IMR-90 (cell line): ENCODE results near the gene CATSPER4. TPM values are rescaled to one million over a fixed set of nuclear protein-coding genes. Genes with fewer than 3 reads are reported as not detected.

Source experiments
- ATAC-seq: fragments of 200-7000 bp; cut with Tn5 transposase; 2 replicates; pipeline ENCODE4 v1.9.1; 2020; ENCODE audit warnings: low read depth, mild to moderate bottlenecking, moderate library complexity
- BruUV-seq: library from RNA; stranded (reverse); fragments of 400-500 nt; replicated peaks from 2 replicates; lab custom pipeline; 2021; lab: Mats Ljungman, UMichigan
- CTCF ChIA-PET: fragments of 300-600 bp; formaldehyde crosslinking; extraction: SDS; loops from one replicate; lab custom pipeline; 2021; ENCODE audit warnings: antibody characterized with exemption; lab: Yijun Ruan, JAX
- POLR2A ChIA-PET: fragments of 300-600 bp; sonication (Branson Sonifier 250); formaldehyde crosslinking; loops from one replicate; lab custom pipeline; 2022; ENCODE audit warnings: antibody characterized with exemption; ENCODE audit not compliant: unreplicated experiment; lab: Charles Lee
- DNase-seq: peaks from one replicate; pipeline ENCODE4 v3.0.0; 2013
- H2AFZ ChIP-seq: replicated peaks from 2 replicates; pipeline ENCODE3; 2013; ENCODE audit warnings: low read length, mild to moderate bottlenecking; ENCODE audit not compliant: poor library complexity
- H2AK5ac ChIP-seq: 2 replicates; pipeline ENCODE4 v1.6.1; 2013; ENCODE audit warnings: low read depth, low read length, inconsistent platforms
- H2AK9ac ChIP-seq: replicated peaks from 2 replicates; pipeline ENCODE3; 2013; ENCODE audit warnings: mild to moderate bottlenecking, low read depth, low read length, moderate library complexity; ENCODE audit not compliant: poor library complexity
- H2BK120ac ChIP-seq: 2 replicates; pipeline ENCODE4 v1.6.1; 2013; ENCODE audit warnings: low read depth, low read length, inconsistent platforms
- H2BK15ac ChIP-seq: 3 replicates; pipeline ENCODE4 v1.6.1; 2013; ENCODE audit warnings: low read depth, low read length, inconsistent platforms
- H2BK20ac ChIP-seq: 2 replicates; pipeline ENCODE4 v1.6.1; 2013; ENCODE audit warnings: low read depth, mild to moderate bottlenecking, inconsistent platforms, low read length, moderate library complexity
- H2BK5ac ChIP-seq: 2 replicates; pipeline ENCODE4 v1.6.1; 2013; ENCODE audit warnings: mild to moderate bottlenecking, low read depth, low read length, inconsistent platforms; ENCODE audit not compliant: poor library complexity, severe bottlenecking
- H3K14ac ChIP-seq: replicated peaks from 2 replicates; pipeline ENCODE4 v1.6.1; 2013; ENCODE audit warnings: low read depth, low read length, inconsistent platforms
- H3K18ac ChIP-seq: 2 replicates; pipeline ENCODE4 v1.6.1; 2013; ENCODE audit warnings: low read depth, low read length, control low read depth
- H3K23ac ChIP-seq: 2 replicates; pipeline ENCODE4 v1.6.1; 2013; ENCODE audit warnings: low read depth, low read length, inconsistent platforms
- H3K27ac ChIP-seq: 2 replicates; pipeline ENCODE4 v1.5.1; 2013; ENCODE audit warnings: mild to moderate bottlenecking, control low read depth, low read length; ENCODE audit not compliant: insufficient read depth
- H3K27me3 ChIP-seq: 2 replicates; pipeline ENCODE4 v1.6.1; 2013; ENCODE audit warnings: low read length; ENCODE audit not compliant: control insufficient read depth, insufficient read depth
- H3K36me3 ChIP-seq: 2 replicates; pipeline ENCODE4 v1.6.1; 2013; ENCODE audit warnings: low read length, mixed read lengths; ENCODE audit not compliant: control insufficient read depth, insufficient read depth
- H3K4ac ChIP-seq: 2 replicates; pipeline ENCODE4 v1.6.1; 2013; ENCODE audit warnings: low read depth, low read length, inconsistent platforms
- H3K4me1 ChIP-seq: 2 replicates; pipeline ENCODE4 v1.6.1; 2013; ENCODE audit warnings: low read length, mixed read lengths; ENCODE audit not compliant: control insufficient read depth, insufficient read depth
- H3K4me2 ChIP-seq: 2 replicates; pipeline ENCODE4 v1.6.1; 2013; ENCODE audit warnings: low read depth, mild to moderate bottlenecking, control low read depth, low read length, moderate library complexity
- H3K4me3 ChIP-seq: 2 replicates; pipeline ENCODE4 v1.5.1; 2013; ENCODE audit warnings: low read depth, mild to moderate bottlenecking, control low read depth, low read length, moderate library complexity; ENCODE audit not compliant: insufficient read depth
- H3K56ac ChIP-seq: 2 replicates; pipeline ENCODE4 v1.6.1; 2013; ENCODE audit warnings: low read length, inconsistent platforms; ENCODE audit not compliant: insufficient read depth; ENCODE audit errors: extremely low read depth
- H3K79me1 ChIP-seq, 2 experiments: 2 replicates each; pipeline ENCODE4 v1.6.1; 2013; ENCODE audit warnings: low read length in 2 of 2, inconsistent platforms in 1 of 2, low read depth in 1 of 2
- H3K9ac ChIP-seq: 2 replicates; pipeline ENCODE4 v1.6.1; 2013; ENCODE audit warnings: low read depth, low read length, control low read depth
- H3K9me1 ChIP-seq: 2 replicates; pipeline ENCODE4 v1.6.1; 2013; ENCODE audit warnings: low read length, inconsistent platforms; ENCODE audit not compliant: insufficient read depth
- H3K9me3 ChIP-seq: 2 replicates; pipeline ENCODE4 v1.6.1; 2013; ENCODE audit warnings: low read length; ENCODE audit not compliant: control insufficient read depth, insufficient read depth
- H4K20me1 ChIP-seq: 2 replicates; pipeline ENCODE4 v1.6.1; 2013; ENCODE audit warnings: low read length, inconsistent platforms; ENCODE audit not compliant: insufficient read depth
- H4K5ac ChIP-seq: 2 replicates; pipeline ENCODE4 v1.6.1; 2013; ENCODE audit warnings: mild to moderate bottlenecking, low read depth, low read length, control low read depth
- H4K8ac ChIP-seq, 2 experiments: 2 replicates each; pipeline ENCODE4 v1.6.1; 2013; ENCODE audit warnings: low read depth in 2 of 2, low read length in 2 of 2, control low read depth in 1 of 2, inconsistent platforms in 1 of 2
- H4K91ac ChIP-seq: 2 replicates; pipeline ENCODE4 v1.6.1; 2013; ENCODE audit warnings: low read depth, low read length, inconsistent platforms; ENCODE audit not compliant: insufficient read depth
- BHLHE40 ChIP-seq: fragments of 150-350 bp; IDR thresholded peaks from 2 replicates; pipeline ENCODE4 v1.6.1; 2016; ENCODE audit warnings: mild to moderate bottlenecking, low read depth, low read length
- CEBPB ChIP-seq: IDR thresholded peaks from 2 replicates; pipeline ENCODE4 v1.6.1; 2012; ENCODE audit warnings: low read depth, low read length, improper control_type of control experiment
- FOS ChIP-seq: fragments of 150-350 bp; IDR thresholded peaks from 2 replicates; pipeline ENCODE4 v1.6.1; 2016; ENCODE audit warnings: low read depth, low read length
- MAFK ChIP-seq: IDR thresholded peaks from 2 replicates; pipeline ENCODE4 v1.6.1; 2012; ENCODE audit warnings: low read depth, low read length, improper control_type of control experiment
- MAZ ChIP-seq: IDR thresholded peaks from 2 replicates; pipeline ENCODE4 v1.6.1; 2012; ENCODE audit warnings: low read depth, mild to moderate bottlenecking, low read length, improper control_type of control experiment, moderate library complexity, borderline replicate concordance
- MXI1 ChIP-seq: IDR thresholded peaks from 2 replicates; pipeline ENCODE4 v1.6.1; 2012; ENCODE audit warnings: low read depth, mild to moderate bottlenecking, low read length, moderate library complexity, borderline replicate concordance
- NFE2L2 ChIP-seq: fragments of 150-350 bp; IDR thresholded peaks from 2 replicates; pipeline ENCODE4 v1.6.1; 2016; ENCODE audit warnings: low read depth, mild to moderate bottlenecking, low read length
- POLR2A ChIP-seq: IDR thresholded peaks from 2 replicates; pipeline ENCODE4 v1.6.1; 2012; ENCODE audit warnings: mild to moderate bottlenecking, low read depth, low read length
- RAD21 ChIP-seq: IDR thresholded peaks from 2 replicates; pipeline ENCODE4 v1.6.1; 2012; ENCODE audit warnings: low read length, improper control_type of control experiment
- RCOR1 ChIP-seq: IDR thresholded peaks from 2 replicates; pipeline ENCODE4 v1.6.1; 2012; ENCODE audit warnings: mild to moderate bottlenecking, low read length, improper control_type of control experiment; ENCODE audit not compliant: insufficient replicate concordance
- RFX5 ChIP-seq: IDR thresholded peaks from 2 replicates; pipeline ENCODE4 v1.8.0; 2012; ENCODE audit warnings: low read depth, mild to moderate bottlenecking, low read length, moderate library complexity
- WGBS, 2 experiments: methylation state at CpG; one replicate each; pipeline versions ENCODE4 v1.1.5 to v1.1.7; 2013; ENCODE audit warnings: missing lambda C conversion rate in 2 of 2; ENCODE audit not compliant: insufficient read length in 1 of 2; ENCODE audit errors: extremely low coverage in 2 of 2; 5-methylcytosine and 5-hydroxymethylcytosine counted together
- dilution Hi-C: fragments of 300-500 bp; cut with HindIII; formaldehyde crosslinking; loops from one replicate; pipeline ENCODE4 v1.14.3; 2018; ENCODE audit warnings: low sequenced_read_pairs; ENCODE audit not compliant: unreplicated experiment
- in situ Hi-C: fragments of 300-500 bp; cut with MboI; formaldehyde crosslinking; loops from 3 replicates; pipeline ENCODE4 v1.14.3; 2019; ENCODE audit warnings: low sequenced_read_pairs, inconsistent platforms, mixed read lengths
- intact Hi-C: fragments of 100-400 bp; cut with micrococcal nuclease; formaldehyde crosslinking; loops from 2 replicates; pipeline ENCODE4 v1.10.0; 2022
- polyA plus RNA-seq, 3 experiments: library from polyadenylated mRNA; depleted of rRNA; stranded (reverse); fragments of >200 nt; gene quantifications; 2 replicates each; pipeline ENCODE4 v1.2.3, GENCODE V29; 2012; ENCODE audit warnings: low replicate concordance in 1 of 3
- total RNA-seq: library from RNA; depleted of rRNA; stranded (reverse); fragments of >200 nt; gene quantifications from 2 replicates; pipeline ENCODE4 v1.2.3, GENCODE V29; 2012
- TF ChIP-seq, protein P1 (sequence below): conservative IDR thresholded peaks from 2 replicates; pipeline ENCODE4 v1.5.1; 2012; ENCODE audit warnings: mild to moderate bottlenecking, low read depth, low read length, improper control_type of control experiment
- TF ChIP-seq, protein P2 (sequence below): fragments of 150-350 bp; IDR thresholded peaks from 2 replicates; pipeline ENCODE4 v1.6.1; 2016; ENCODE audit warnings: low read depth, mild to moderate bottlenecking, low read length, moderate library complexity, borderline replicate concordance
- TF ChIP-seq, protein P3 (sequence below): fragments of 150-350 bp; IDR thresholded peaks from 2 replicates; pipeline ENCODE4 v1.6.1; 2017; ENCODE audit warnings: mild to moderate bottlenecking, antibody characterized with exemption, low read length, low read depth

The CATSPER4 gene
- total and polyA plus RNA-seq, 2 of the 4 experiments (the other 2 are of a cell fraction): not detected

DNA sequence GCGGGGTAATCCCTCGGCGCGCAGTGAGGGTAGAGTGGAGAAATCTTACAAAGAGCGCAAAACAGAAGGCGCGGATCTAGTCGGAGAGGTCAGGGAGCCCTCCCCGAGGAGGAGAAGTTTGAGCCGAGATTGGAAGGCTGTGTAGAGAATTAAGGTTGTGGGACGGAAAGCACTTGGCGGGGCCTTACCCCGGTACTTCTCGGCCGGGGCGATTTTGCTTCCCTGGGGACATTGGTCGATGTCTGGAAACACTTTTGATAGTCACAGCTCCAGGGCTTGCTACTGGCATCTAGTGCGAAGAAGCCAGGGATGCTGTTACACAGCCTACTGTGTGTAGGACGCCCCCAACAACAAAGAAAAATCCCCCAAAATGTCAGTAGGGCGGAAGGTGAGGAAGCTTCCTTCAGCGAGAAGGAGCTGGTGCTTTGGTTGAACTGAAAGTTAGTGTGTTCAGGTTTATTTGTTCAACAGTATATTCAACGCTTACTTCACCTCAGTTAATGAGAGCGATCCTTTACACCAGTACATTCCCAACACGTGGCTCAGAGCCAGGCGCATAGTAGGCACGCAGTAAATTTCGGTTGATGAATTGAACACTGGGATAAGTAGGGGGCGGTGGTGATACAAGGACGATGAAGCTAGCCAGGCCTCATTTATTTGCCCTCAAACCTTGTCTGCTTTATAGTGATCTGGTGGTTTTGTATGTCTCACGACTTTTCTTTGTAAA is 44.4 kb downstream of the CATSPER4 start:
- dilution Hi-C loops: no loop called here
- H4K5ac ChIP-seq: peak overlapping the region; percentile 75
- POLR2A ChIA-PET: no interaction called here
- TF ChIP-seq POLR2A (no peak), RFX5 (no peak), RCOR1 (no peak), MAFK (no peak), RAD21 (no peak), MAZ (no peak), CEBPB (no peak), MXI1 (no peak), NFE2L2 (no peak), BHLHE40 (no peak), FOS (no peak)
- TF ChIP-seq, protein P1, sequence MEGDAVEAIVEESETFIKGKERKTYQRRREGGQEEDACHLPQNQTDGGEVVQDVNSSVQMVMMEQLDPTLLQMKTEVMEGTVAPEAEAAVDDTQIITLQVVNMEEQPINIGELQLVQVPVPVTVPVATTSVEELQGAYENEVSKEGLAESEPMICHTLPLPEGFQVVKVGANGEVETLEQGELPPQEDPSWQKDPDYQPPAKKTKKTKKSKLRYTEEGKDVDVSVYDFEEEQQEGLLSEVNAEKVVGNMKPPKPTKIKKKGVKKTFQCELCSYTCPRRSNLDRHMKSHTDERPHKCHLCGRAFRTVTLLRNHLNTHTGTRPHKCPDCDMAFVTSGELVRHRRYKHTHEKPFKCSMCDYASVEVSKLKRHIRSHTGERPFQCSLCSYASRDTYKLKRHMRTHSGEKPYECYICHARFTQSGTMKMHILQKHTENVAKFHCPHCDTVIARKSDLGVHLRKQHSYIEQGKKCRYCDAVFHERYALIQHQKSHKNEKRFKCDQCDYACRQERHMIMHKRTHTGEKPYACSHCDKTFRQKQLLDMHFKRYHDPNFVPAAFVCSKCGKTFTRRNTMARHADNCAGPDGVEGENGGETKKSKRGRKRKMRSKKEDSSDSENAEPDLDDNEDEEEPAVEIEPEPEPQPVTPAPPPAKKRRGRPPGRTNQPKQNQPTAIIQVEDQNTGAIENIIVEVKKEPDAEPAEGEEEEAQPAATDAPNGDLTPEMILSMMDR: no peak
- TF ChIP-seq, protein P2, sequence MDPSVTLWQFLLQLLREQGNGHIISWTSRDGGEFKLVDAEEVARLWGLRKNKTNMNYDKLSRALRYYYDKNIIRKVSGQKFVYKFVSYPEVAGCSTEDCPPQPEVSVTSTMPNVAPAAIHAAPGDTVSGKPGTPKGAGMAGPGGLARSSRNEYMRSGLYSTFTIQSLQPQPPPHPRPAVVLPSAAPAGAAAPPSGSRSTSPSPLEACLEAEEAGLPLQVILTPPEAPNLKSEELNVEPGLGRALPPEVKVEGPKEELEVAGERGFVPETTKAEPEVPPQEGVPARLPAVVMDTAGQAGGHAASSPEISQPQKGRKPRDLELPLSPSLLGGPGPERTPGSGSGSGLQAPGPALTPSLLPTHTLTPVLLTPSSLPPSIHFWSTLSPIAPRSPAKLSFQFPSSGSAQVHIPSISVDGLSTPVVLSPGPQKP: no peak
- TF ChIP-seq, protein P3, sequence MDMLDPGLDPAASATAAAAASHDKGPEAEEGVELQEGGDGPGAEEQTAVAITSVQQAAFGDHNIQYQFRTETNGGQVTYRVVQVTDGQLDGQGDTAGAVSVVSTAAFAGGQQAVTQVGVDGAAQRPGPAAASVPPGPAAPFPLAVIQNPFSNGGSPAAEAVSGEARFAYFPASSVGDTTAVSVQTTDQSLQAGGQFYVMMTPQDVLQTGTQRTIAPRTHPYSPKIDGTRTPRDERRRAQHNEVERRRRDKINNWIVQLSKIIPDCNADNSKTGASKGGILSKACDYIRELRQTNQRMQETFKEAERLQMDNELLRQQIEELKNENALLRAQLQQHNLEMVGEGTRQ: no peak

More for the DNA sequence above, 44.4 kb downstream of the CATSPER4 start:
- Histone ChIP-seq H3K4me3 (peak overlapping the region; percentile 86), H2BK15ac (peak overlapping the region; percentile 21; the same call in 1 of the 3 replicates), H2AK5ac (peak overlapping the region; percentile 54; the same call in 1 of the 2 replicates), H3K27ac (peak overlapping the region; percentile 65), H3K27me3 (no peaks in the 10 kb centered on the region), H2AFZ (peak overlapping the region; percentile 99), H4K91ac (peak overlapping the region; percentile 69; the same call in 1 of the 2 replicates), H3K4me1 (peaks cover 4% of the 10 kb centered on the region), H3K36me3 (no peaks in the 10 kb centered on the region), H3K79me1 (peaks cover 16 to 38% of the 10 kb centered on the region in 2 experiments), H3K4ac (peak overlapping the region; percentile 79), H2BK20ac (no peak overlapping the region), H2AK9ac (peak overlapping the region; percentile 96), H3K9me3 (no peaks in the 10 kb centered on the region), H3K18ac (peak overlapping the region; percentile 33; the same call in 1 of the 2 replicates), H3K9ac (peak overlapping the region; percentile 61), H3K23ac (peak overlapping the region; percentile 91), H3K9me1 (peaks cover 6% of the 10 kb centered on the region; the same call in 1 of the 2 replicates), H2BK5ac (peak overlapping the region; percentile 88), H2BK120ac (peak overlapping the region; percentile 54; the same call in 1 of the 2 replicates), H3K56ac (peak overlapping the region; percentile 33), H4K8ac (peak overlapping the region; percentile 0 to 89; a peak in 2 of 4 replicates), H3K4me2 (peak overlapping the region; percentile 97), H4K20me1 (no peaks in the 10 kb centered on the region), H3K14ac (peak overlapping the region; percentile 80)
- WGBS, 2 experiments: 0% methylated on average over 4 of the region's 30 CpGs; no CpG with 5 or more reads in 1 of the 2 experiments
- ATAC-seq (no peak), DNase-seq (peak; percentile 5)
- in situ Hi-C loops (no loop called here), intact Hi-C loops (loop anchor here (5.0 to 10.0 kb wide), 2 partner anchors 68 to 130 kb away; partner anchors contain the start of genes C1orf232 and ZNF593)
- CTCF ChIA-PET: interaction anchor here (0.8 to 1.8 kb wide), 8 partner anchors 11 to 65 kb away, joined by 3 to 8 read pairs (median 3); partner anchors contain the start of genes SH3BGRL3 and ZNF593
- no TSS peak for BruUV-seq
